Hepatocyte (in vitro differentiated cells): ENCODE results near the gene DPP3. TPM values are rescaled to one million over a fixed set of nuclear protein-coding genes. Genes with fewer than 3 reads are reported as not detected.

ENCODE experiments used
- DNase-seq: peaks from one replicate; pipeline ENCODE4 v3.0.0-alpha.2; 2016; ENCODE audit warnings: low spot score
- H2AFZ ChIP-seq: fragments of 200-600 bp; sonication (generic); 2 replicates; pipeline ENCODE4 v1.6.0; 2016; ENCODE audit warnings: antibody characterized with exemption, mild to moderate bottlenecking
- H3K27ac ChIP-seq: fragments of 200-600 bp; sonication (generic); 2 replicates; pipeline ENCODE4 v1.5.1; 2016; ENCODE audit warnings: mild to moderate bottlenecking
- H3K27me3 ChIP-seq: fragments of 200-600 bp; sonication (generic); 2 replicates; pipeline ENCODE4 v1.6.1; 2016
- H3K36me3 ChIP-seq: fragments of 200-600 bp; sonication (generic); replicated peaks from 2 replicates; pipeline ENCODE4 v1.5.1; 2016; ENCODE audit warnings: low read depth; ENCODE audit not compliant: insufficient read depth
- H3K4me1 ChIP-seq: fragments of 200-600 bp; sonication (generic); 2 replicates; pipeline ENCODE4 v1.5.1; 2016; ENCODE audit warnings: mild to moderate bottlenecking, moderate library complexity; ENCODE audit not compliant: insufficient read depth
- H3K4me2 ChIP-seq: fragments of 200-600 bp; sonication (generic); 2 replicates; pipeline ENCODE4 v1.6.0; 2016
- H3K4me3 ChIP-seq: fragments of 200-600 bp; sonication (generic); 2 replicates; pipeline ENCODE4 v1.5.1; 2016; ENCODE audit warnings: mild to moderate bottlenecking
- H3K79me2 ChIP-seq: fragments of 200-600 bp; sonication (generic); 2 replicates; pipeline ENCODE4 v1.6.0; 2017; ENCODE audit warnings: mild to moderate bottlenecking
- H3K9me2 ChIP-seq: fragments of 200-600 bp; sonication (generic); replicated peaks from 2 replicates; pipeline ENCODE4 v1.6.0; 2017; ENCODE audit warnings: mild to moderate bottlenecking; ENCODE audit not compliant: insufficient read depth
- H3K9me3 ChIP-seq: fragments of 200-600 bp; sonication (generic); 2 replicates; pipeline ENCODE4 v1.5.1; 2016; ENCODE audit warnings: low read depth, mild to moderate bottlenecking
- H4K20me1 ChIP-seq: fragments of 200-600 bp; sonication (generic); 2 replicates; pipeline ENCODE4 v1.6.0; 2016; ENCODE audit warnings: mild to moderate bottlenecking; ENCODE audit not compliant: insufficient read depth, poor library complexity, severe bottlenecking
- EZH2 ChIP-seq: fragments of 200-600 bp; sonication (generic); IDR thresholded peaks from 2 replicates; pipeline ENCODE4 v1.6.1; 2016; ENCODE audit warnings: antibody characterized with exemption, mild to moderate bottlenecking, borderline replicate concordance
- EZH2phosphoT487 ChIP-seq: fragments of 200-600 bp; sonication (generic); IDR thresholded peaks from one replicate; pipeline ENCODE4 v1.6.1; 2018; ENCODE audit warnings: antibody characterized with exemption, mild to moderate bottlenecking, low read depth, moderate library complexity; ENCODE audit not compliant: unreplicated experiment, severe bottlenecking
- WGBS: methylation state at CpG from one replicate; pipeline ENCODE4 v1.1.6; 2016; ENCODE audit warnings: low lambda C conversion rate; ENCODE audit errors: missing lambda C conversion rate; 5-methylcytosine and 5-hydroxymethylcytosine counted together
- polyA plus RNA-seq: library from polyadenylated mRNA; unstranded; fragments of >200 nt; fragmentation: Nextera tagmentation; extraction: Ambion mirVana; gene quantifications from 2 replicates; pipeline ENCODE4 v1.2.1, GENCODE V29; 2016
- total RNA-seq: library from RNA; depleted of rRNA; stranded (reverse); fragments of >200 nt; gene quantifications from 2 replicates; pipeline ENCODE4 v1.2.3, GENCODE V29; 2014
- TF ChIP-seq, protein P1 (sequence below): fragments of 200-600 bp; sonication (generic); IDR thresholded peaks from 2 replicates; pipeline ENCODE4 v1.5.1; 2016; ENCODE audit warnings: antibody characterized with exemption, mild to moderate bottlenecking; ENCODE audit not compliant: poor library complexity

DPP3 gene
- total and polyA plus RNA-seq, 2 experiments from 2014 or later, result 56.0 to 57.3 TPM

DNA sequence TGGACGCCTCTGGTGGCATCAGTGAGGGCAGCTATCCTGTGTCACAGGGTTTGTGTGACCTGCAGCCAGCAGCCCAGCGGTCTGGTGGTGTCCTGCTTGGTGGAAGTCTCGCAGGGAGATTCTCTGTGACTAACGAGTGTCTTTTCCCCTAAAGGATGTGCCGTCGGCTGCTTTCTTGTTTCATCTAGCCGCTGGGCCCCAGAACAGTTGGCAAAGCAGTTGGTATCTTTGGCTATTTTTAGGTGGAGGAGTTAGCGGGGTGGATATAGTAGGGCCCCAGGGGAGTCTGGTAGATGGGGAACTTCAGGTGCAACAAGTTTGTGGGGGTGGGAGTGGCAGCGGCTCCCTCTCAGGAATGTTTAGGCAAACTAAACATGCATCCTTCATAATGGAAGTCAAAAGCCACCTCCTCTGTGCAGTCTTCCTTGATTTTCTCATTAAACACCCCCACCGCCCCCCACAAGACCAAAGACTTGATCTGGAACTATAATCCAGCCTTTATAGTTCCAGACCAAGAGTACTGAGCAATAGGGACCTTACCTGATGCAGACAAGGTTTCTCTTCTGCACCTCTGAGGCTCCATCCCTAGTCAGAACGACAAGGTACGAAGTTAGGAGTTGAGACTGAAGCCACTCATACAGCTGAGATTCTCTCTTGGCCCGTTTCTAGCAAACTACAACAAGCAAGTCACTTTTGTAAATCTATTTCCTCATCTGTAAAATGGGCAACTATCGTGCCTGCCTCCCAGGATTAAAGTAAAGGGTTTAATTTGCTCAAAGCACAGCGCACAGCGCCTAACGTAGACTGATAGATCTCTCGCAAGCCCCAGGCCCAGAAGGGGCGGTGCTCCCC lies 14.6 kb upstream of the DPP3 start:
- H3K9me2 ChIP-seq, result no peaks in the 10 kb centered on the region
- WGBS, result 50% methylated on average over 19 of the region's 19 CpGs
- H3K27me3 ChIP-seq, result no peaks in the 10 kb centered on the region
- peak overlapping the region; percentile 98 for H2AFZ ChIP-seq
- no peaks in the 10 kb centered on the region for H3K9me3 ChIP-seq
- H3K4me1 ChIP-seq, result peaks cover 12% of the 10 kb centered on the region
- TF ChIP-seq EZH2 (no peak), EZH2phosphoT487 (no peak)
- TF ChIP-seq, protein P1, sequence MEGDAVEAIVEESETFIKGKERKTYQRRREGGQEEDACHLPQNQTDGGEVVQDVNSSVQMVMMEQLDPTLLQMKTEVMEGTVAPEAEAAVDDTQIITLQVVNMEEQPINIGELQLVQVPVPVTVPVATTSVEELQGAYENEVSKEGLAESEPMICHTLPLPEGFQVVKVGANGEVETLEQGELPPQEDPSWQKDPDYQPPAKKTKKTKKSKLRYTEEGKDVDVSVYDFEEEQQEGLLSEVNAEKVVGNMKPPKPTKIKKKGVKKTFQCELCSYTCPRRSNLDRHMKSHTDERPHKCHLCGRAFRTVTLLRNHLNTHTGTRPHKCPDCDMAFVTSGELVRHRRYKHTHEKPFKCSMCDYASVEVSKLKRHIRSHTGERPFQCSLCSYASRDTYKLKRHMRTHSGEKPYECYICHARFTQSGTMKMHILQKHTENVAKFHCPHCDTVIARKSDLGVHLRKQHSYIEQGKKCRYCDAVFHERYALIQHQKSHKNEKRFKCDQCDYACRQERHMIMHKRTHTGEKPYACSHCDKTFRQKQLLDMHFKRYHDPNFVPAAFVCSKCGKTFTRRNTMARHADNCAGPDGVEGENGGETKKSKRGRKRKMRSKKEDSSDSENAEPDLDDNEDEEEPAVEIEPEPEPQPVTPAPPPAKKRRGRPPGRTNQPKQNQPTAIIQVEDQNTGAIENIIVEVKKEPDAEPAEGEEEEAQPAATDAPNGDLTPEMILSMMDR, result no peak
- H3K4me2 ChIP-seq, result peak overlapping the region; percentile 96
- H3K4me3 ChIP-seq, result peak overlapping the region; percentile 99
- H4K20me1 ChIP-seq, result no peaks in the 10 kb centered on the region
- peaks cover 2% of the 10 kb centered on the region for H3K79me2 ChIP-seq
- no peak for DNase-seq
- no peaks in the 10 kb centered on the region for H3K36me3 ChIP-seq
- peak overlapping the region; percentile 89 for H3K27ac ChIP-seq

GRCh38 chr11:66466225-66467033 lies 13.8 kb upstream of the DPP3 start, which contains the start of gene PELI3:
PELI3 (plus strand) TSS chr11:66466905; CDS start chr11:66468129, 1,224 bp downstream.
- H3K4me3 ChIP-seq, result peak within 1 kb of the TSS; percentile 99
- H3K9me3 ChIP-seq, result no peaks in the 10 kb centered on the region
- no peaks in the 10 kb centered on the region for H3K9me2 ChIP-seq
- 2% methylated on average over 26 of the region's 63 CpGs for WGBS
- peak within 1 kb of the TSS; percentile 98 for H2AFZ ChIP-seq
- peak within 1 kb of the TSS; percentile 89 for H3K27ac ChIP-seq
- peaks cover 2% of the 10 kb centered on the region for H3K79me2 ChIP-seq
- H3K4me2 ChIP-seq, result peak within 1 kb of the TSS; percentile 99
- peak; percentile 98 for DNase-seq
- H3K4me1 ChIP-seq, result peaks cover 12% of the 10 kb centered on the region
- no peaks in the 10 kb centered on the region for H3K36me3 ChIP-seq
- no peak for TF ChIP-seq EZH2phosphoT487
- TF ChIP-seq, protein P1, result no peak
- no peak for TF ChIP-seq EZH2
- H3K27me3 ChIP-seq, result no peaks in the 10 kb centered on the region
- no peaks in the 10 kb centered on the region for H4K20me1 ChIP-seq

- H3K4me3 ChIP-seq, result peak overlapping the region; percentile 70
- 1% methylated on average over 41 of the region's 72 CpGs for WGBS
- peak overlapping the region; percentile 33 for H2AFZ ChIP-seq
- peaks cover 12% of the 10 kb centered on the region for H3K4me1 ChIP-seq
- peak; percentile 72 for DNase-seq
- peak overlapping the region; percentile 99 for H3K4me2 ChIP-seq
- no peaks in the 10 kb centered on the region for H3K9me2 ChIP-seq
- no peaks in the 10 kb centered on the region for H3K27me3 ChIP-seq
- no peaks in the 10 kb centered on the region for H3K36me3 ChIP-seq
- peaks cover 2% of the 10 kb centered on the region for H3K79me2 ChIP-seq
- no peaks in the 10 kb centered on the region for H3K9me3 ChIP-seq
- TF ChIP-seq, protein P1, result peak; percentile 27
- no peak for TF ChIP-seq EZH2phosphoT487
- no peak overlapping the region for H3K27ac ChIP-seq
- no peaks in the 10 kb centered on the region for H4K20me1 ChIP-seq
Measured at GRCh38 chr11:66467034-66467659, 13.1 kb upstream of the DPP3 start.
